ENCODE measurements around the gene TMEM260. TPM values are rescaled to one million over a fixed set of nuclear protein-coding genes. Genes with fewer than 3 reads are reported as not detected.
"Not testable (repeated sequence)": the region's sequence is repeated elsewhere in the genome, so short reads cannot be mapped to it uniquely, and the experiment has no call there.

The TMEM260 gene
- total RNA-seq, 1 donor from 2014 or later, result 20.6 TPM

- Mint-ChIP-seq H3K27ac (ENCODE audit: unreplicated experiment) (no peak overlapping the region), H3K9me3 (ENCODE audit: unreplicated experiment) (no peaks in the 10 kb centered on the region), H3K4me3 (ENCODE audit: unreplicated experiment) (no peak overlapping the region), H3K27me3 (ENCODE audit: low read depth, unreplicated experiment) (peaks cover 2% of the 10 kb centered on the region), H3K36me3 (ENCODE audit: low read depth, unreplicated experiment) (no peaks in the 10 kb centered on the region), H3K4me1 (ENCODE audit: low read depth, unreplicated experiment) (no peaks in the 10 kb centered on the region)
- no peaks in the 10 kb centered on the region for H3K9me3 ChIP-seq (ENCODE audit: insufficient read depth, low read depth, low read length)
- H3K9ac ChIP-seq (ENCODE audit: low read length), result no peak overlapping the region
- no peaks in the 10 kb centered on the region for H4K20me1 ChIP-seq (ENCODE audit: insufficient read depth, low read length)
- H3K27me3 ChIP-seq (ENCODE audit: insufficient read depth, low read length), result no peaks in the 10 kb centered on the region
- no peak overlapping the region for H3K4me3 ChIP-seq (ENCODE audit: insufficient read depth, low read depth, low read length)
- H2AFZ ChIP-seq (ENCODE audit: low read depth, low read length), result no peak overlapping the region
- H3K4me1 ChIP-seq (ENCODE audit: insufficient read depth, low read length), result no peaks in the 10 kb centered on the region
- FAIRE-seq (no peak), DNase-seq (ENCODE audit: low read depth) (no peak)
- H3K4me2 ChIP-seq (ENCODE audit: low read length), result no peak overlapping the region
- no peaks in the 10 kb centered on the region for H3K79me2 ChIP-seq (ENCODE audit: insufficient read depth, low read length)
- no peak overlapping the region for H3K27ac ChIP-seq (ENCODE audit: low read depth, low read length)
- TF ChIP-seq CTCF (IDR thresholded peaks at IDR 0.05; ENCODE audit: insufficient read depth, low read depth, low read length) (no peak), EZH2 (IDR thresholded peaks at IDR 0.05; ENCODE audit: insufficient read depth, low read length) (no peak)
- H3K36me3 ChIP-seq (ENCODE audit: insufficient read depth, low read length), result no peaks in the 10 kb centered on the region
Measured at GRCh38 chr14:56687123-56687522, 107.5 kb downstream of the TMEM260 start.

DNA sequence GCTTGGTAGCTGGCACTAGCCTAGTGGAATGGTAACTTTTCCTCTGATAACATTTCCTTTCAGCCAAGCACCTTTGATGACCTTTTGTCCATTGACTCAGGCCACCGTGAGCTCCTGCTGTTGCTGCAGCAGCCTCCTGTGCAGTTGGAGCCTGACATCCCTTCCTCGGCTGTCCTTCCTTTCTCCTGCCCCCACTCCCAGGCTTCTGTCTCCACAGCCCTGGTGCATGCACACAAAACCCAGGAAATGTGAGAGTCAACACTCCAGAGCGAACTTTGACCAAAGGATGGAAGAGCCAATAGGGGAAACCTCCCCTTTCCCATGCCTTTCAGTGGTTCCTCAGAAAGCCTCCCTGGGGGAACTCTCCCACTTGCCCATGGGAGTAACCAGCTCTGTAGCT, 115.0 kb downstream of the TMEM260 start:
- FAIRE-seq, result no peak
- Histone ChIP-seq H3K9ac (ENCODE audit: low read length) (no peak overlapping the region), H3K4me2 (ENCODE audit: low read length) (no peak overlapping the region), H3K4me1 (ENCODE audit: insufficient read depth, low read length) (no peaks in the 10 kb centered on the region), H3K27ac (ENCODE audit: low read depth, low read length) (no peak overlapping the region), H3K9me3 (ENCODE audit: insufficient read depth, low read depth, low read length) (no peaks in the 10 kb centered on the region), H2AFZ (ENCODE audit: low read depth, low read length) (no peak overlapping the region), H4K20me1 (ENCODE audit: insufficient read depth, low read length) (no peaks in the 10 kb centered on the region), H3K36me3 (ENCODE audit: insufficient read depth, low read length) (no peaks in the 10 kb centered on the region), H3K4me3 (ENCODE audit: insufficient read depth, low read depth, low read length) (no peak overlapping the region), H3K79me2 (ENCODE audit: insufficient read depth, low read length) (no peaks in the 10 kb centered on the region), H3K27me3 (ENCODE audit: insufficient read depth, low read length) (no peaks in the 10 kb centered on the region)
- no peak for TF ChIP-seq CTCF (IDR thresholded peaks at IDR 0.05; ENCODE audit: insufficient read depth, low read depth, low read length)
- TF ChIP-seq EZH2 (IDR thresholded peaks at IDR 0.05; ENCODE audit: insufficient read depth, low read length), result no peak
- no peak for DNase-seq (ENCODE audit: low read depth)
- no peaks in the 10 kb centered on the region for H3K4me1 Mint-ChIP-seq (ENCODE audit: low read depth, unreplicated experiment)
- H3K9me3 Mint-ChIP-seq (ENCODE audit: unreplicated experiment), result no peaks in the 10 kb centered on the region
- no peak overlapping the region for H3K4me3 Mint-ChIP-seq (ENCODE audit: unreplicated experiment)
- H3K27ac Mint-ChIP-seq (ENCODE audit: unreplicated experiment), result no peak overlapping the region
- no peaks in the 10 kb centered on the region for H3K36me3 Mint-ChIP-seq (ENCODE audit: low read depth, unreplicated experiment)
- H3K27me3 Mint-ChIP-seq (ENCODE audit: low read depth, unreplicated experiment), result peaks cover 17% of the 10 kb centered on the region

DNA sequence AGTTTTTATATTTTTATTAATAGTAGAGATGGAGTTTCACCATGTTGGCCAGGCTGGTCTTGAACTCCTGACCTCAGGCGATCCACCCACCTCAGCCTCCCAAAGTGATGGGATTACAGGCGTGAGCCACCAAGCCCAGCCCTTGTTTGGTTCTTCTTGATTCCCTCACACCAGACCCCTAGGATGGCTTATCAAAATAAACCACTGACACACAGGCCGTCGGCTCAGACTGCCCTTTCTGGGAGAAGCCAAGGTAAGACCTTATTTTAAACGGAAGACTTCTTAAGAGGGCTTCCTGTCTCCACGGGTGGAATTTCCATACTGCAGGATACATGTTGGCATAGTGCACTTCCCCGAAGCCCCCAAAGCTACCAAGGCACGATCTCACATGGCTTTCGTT, 115.6 kb downstream of the TMEM260 start:
- H3K9me3 Mint-ChIP-seq (ENCODE audit: unreplicated experiment); H3K36me3 Mint-ChIP-seq (ENCODE audit: low read depth, unreplicated experiment); H3K27ac Mint-ChIP-seq (ENCODE audit: unreplicated experiment); DNase-seq (ENCODE audit: low read depth); FAIRE-seq; H3K36me3 ChIP-seq (ENCODE audit: insufficient read depth, low read length); H3K27ac ChIP-seq (ENCODE audit: low read depth, low read length); H3K4me3 ChIP-seq (ENCODE audit: insufficient read depth, low read depth, low read length); H3K9ac ChIP-seq (ENCODE audit: low read length); H4K20me1 ChIP-seq (ENCODE audit: insufficient read depth, low read length); H3K4me1 ChIP-seq (ENCODE audit: insufficient read depth, low read length); H3K4me2 ChIP-seq (ENCODE audit: low read length); H2AFZ ChIP-seq (ENCODE audit: low read depth, low read length); H3K4me1 Mint-ChIP-seq (ENCODE audit: low read depth, unreplicated experiment); H3K27me3 ChIP-seq (ENCODE audit: insufficient read depth, low read length); H3K9me3 ChIP-seq (ENCODE audit: insufficient read depth, low read depth, low read length); H3K79me2 ChIP-seq (ENCODE audit: insufficient read depth, low read length); H3K4me3 Mint-ChIP-seq (ENCODE audit: unreplicated experiment): not testable (repeated sequence)
- peaks cover 17% of the 10 kb centered on the region for H3K27me3 Mint-ChIP-seq (ENCODE audit: low read depth, unreplicated experiment)

Other genes with a start within 250 kb of the TMEM260 start
- gene OTX2, start 230.7 kb downstream of the TMEM260 start, total RNA-seq, result 2.3 and 8.2 TPM in 2 replicates